Testis (tissue), 2 donors: ENCODE results near the gene TBC1D22A.

ENCODE experiments used
- POLR2A ChIP-seq: fragments of 450-650 bp; IDR thresholded peaks from one replicate; pipeline ENCODE4 v1.6.1; 2017; ENCODE audit warnings: antibody characterized with exemption, mild to moderate bottlenecking, moderate library complexity
- TF ChIP-seq, protein P1 (sequence below), 3 experiments: fragments of 450-650 bp in 2 of 3; fragments of 200-600 bp in 1 of 3; sonication (generic) in 1 of 3; IDR thresholded peaks; one replicate each; pipeline ENCODE4 v1.5.1; 2016 to 2019; ENCODE audit warnings: antibody characterized with exemption in 3 of 3, mild to moderate bottlenecking in 2 of 3, moderate library complexity in 1 of 3

DNA sequence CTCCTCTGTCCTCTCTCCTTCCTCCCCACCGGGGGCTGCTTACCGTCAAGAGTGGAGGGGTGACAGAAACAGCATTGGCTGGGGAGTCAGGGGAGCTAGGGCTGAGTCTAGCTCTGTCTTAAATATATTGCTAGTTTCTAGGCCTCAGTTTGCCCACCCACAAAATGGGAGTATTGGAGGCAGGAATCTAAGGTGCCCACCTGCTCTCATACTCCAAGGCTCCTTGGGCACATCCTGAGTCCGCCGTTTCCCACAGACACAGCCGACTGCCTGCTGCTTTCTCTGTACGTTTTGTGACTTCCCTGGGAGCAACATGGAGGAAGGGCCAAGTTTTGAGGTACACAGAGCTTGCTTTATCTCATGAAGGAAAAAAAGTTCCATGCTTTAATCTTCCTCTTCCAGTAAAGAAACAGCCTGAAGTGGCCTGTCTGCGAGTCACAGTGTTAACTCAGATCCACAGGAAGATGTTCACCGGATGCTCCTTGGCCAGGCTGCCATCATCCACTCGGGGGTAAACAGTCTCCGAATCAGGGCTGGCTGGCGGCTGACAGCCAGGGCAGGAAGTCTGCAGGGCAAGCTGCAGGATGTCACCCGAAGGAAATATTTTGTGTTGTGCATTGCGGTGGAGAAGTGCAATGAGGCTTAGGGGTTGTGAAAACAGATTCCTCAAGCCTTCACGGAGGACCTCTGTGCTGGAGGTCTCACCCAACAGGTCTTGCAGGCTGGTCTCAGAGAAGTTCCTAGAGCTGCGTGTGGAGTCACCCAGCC is 13.4 kb upstream of the TBC1D22A start:
- no peak for TF ChIP-seq POLR2A
- TF ChIP-seq, protein P1, sequence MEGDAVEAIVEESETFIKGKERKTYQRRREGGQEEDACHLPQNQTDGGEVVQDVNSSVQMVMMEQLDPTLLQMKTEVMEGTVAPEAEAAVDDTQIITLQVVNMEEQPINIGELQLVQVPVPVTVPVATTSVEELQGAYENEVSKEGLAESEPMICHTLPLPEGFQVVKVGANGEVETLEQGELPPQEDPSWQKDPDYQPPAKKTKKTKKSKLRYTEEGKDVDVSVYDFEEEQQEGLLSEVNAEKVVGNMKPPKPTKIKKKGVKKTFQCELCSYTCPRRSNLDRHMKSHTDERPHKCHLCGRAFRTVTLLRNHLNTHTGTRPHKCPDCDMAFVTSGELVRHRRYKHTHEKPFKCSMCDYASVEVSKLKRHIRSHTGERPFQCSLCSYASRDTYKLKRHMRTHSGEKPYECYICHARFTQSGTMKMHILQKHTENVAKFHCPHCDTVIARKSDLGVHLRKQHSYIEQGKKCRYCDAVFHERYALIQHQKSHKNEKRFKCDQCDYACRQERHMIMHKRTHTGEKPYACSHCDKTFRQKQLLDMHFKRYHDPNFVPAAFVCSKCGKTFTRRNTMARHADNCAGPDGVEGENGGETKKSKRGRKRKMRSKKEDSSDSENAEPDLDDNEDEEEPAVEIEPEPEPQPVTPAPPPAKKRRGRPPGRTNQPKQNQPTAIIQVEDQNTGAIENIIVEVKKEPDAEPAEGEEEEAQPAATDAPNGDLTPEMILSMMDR (IDR thresholded peaks at IDR 0.05), result no peak
